Measurements from ENCODE around the gene COL25A1. TPM values are rescaled to one million over a fixed set of nuclear protein-coding genes. Genes with fewer than 3 reads are reported as not detected.

The COL25A1 gene
- total RNA-seq, 2 experiments from 2014 or later: 0.67 TPM; not detected in 1

DNA sequence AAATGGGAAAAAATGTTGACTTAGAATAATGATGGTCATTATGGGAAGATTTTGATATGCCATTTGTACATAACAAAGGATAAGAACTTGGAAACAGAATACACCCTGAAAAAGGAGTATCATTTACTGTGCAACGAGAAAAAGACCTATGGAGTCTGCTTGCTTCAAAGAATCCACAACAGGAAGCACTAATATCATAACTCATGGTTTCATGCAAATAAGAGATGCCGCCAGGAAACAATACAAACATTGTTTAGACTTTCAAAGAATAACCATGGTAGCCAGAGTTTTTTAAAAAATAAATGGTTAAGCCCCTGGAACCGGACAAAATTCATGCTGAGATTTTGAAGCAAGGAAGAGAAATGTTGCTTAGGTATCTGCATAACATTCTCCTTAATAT lies 399.7 kb downstream of the COL25A1 start:
- Mint-ChIP-seq H3K4me3 (no peak overlapping the region), H3K27ac (no peak overlapping the region), H3K9me3 (no peaks in the 10 kb centered on the region), H3K27me3 (peaks cover 4% of the 10 kb centered on the region), H3K36me3 (no peaks in the 10 kb centered on the region), H3K4me1 (no peaks in the 10 kb centered on the region)
- ATAC-seq (ENCODE audit: low read depth): no peak
- POLR2A ChIA-PET: no interaction called here
- no peak for DNase-seq

DNA sequence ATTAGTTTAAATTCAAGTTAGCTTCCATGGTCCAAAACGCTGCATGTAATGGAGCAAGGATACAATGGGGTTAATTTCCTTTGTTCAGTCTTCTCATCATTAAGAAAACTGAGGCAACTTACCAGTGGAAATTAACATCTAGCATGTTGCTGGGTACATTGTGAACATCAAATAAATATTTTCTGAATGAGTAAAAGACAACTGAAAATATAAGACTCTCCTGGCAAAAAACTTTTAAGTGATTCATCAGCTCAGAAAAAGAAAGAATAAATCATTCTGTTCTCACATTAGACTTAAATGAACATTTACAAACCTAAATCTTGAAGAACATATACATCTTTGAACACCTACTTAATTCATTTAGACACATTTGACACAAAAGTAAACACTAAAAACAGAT lies 401.2 kb downstream of the COL25A1 start:
- no peak overlapping the region for H3K27ac Mint-ChIP-seq
- no peaks in the 10 kb centered on the region for H3K9me3 Mint-ChIP-seq
- H3K4me1 Mint-ChIP-seq: no peaks in the 10 kb centered on the region
- DNase-seq: no peak
- peaks cover 4% of the 10 kb centered on the region for H3K27me3 Mint-ChIP-seq
- H3K4me3 Mint-ChIP-seq: no peak overlapping the region
- ATAC-seq (ENCODE audit: low read depth): no peak
- POLR2A ChIA-PET: no interaction called here
- H3K36me3 Mint-ChIP-seq: peaks cover 1% of the 10 kb centered on the region

DNA sequence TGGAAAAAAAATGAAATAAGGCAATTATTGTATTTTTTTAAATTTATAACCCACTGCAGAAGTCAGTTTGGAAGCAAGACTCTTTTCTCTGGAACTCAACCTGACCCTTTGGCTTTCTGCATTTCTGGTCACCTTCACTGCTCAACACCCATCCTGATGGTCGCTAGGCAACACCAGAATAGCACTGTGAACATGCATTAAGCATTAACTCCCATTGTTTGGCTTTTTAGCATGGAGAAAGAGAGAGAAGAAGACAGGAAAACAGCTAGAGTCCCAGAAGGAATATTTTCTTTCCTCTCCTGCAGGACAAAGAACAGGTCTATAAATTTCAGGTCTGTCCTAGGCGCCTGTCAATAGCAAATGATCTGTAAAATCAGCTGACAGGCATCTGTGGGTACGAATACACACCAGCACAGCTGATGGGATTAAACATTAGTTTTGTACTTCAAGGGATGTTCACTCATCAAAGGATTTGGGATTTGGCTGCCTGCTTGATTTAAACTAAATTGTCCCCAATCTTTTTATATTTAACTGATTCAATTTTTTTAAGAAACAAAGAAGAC lies 402.4 kb downstream of the COL25A1 start:
- no peak for ATAC-seq (ENCODE audit: low read depth)
- POLR2A ChIA-PET: no interaction called here
- H3K4me3 Mint-ChIP-seq: no peak overlapping the region
- H3K27ac Mint-ChIP-seq: no peak overlapping the region
- H3K4me1 Mint-ChIP-seq: no peaks in the 10 kb centered on the region
- H3K9me3 Mint-ChIP-seq: no peaks in the 10 kb centered on the region
- no peak for DNase-seq
- peaks cover 1% of the 10 kb centered on the region for H3K36me3 Mint-ChIP-seq
- peaks cover 4% of the 10 kb centered on the region for H3K27me3 Mint-ChIP-seq

DNA sequence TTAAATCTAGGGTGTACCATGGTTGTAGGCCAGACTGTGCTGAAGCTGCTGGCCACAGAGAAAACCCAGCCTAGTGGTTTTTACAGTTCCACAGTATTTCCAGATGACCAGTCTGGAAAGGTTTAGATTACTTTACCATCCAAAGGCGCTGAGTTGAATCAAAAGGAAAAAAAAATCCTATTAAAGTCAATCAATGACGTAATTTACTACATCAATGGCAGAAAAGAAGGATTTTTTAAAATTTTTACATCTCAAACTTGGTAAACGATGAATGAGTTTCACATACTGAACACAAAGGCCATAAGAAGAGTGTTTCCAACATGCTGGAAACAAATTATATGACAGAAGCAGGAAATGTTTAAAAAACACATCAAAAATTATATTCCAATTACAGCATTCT lies 409.0 kb downstream of the COL25A1 start:
- ATAC-seq (ENCODE audit: low read depth): no peak
- H3K27me3 Mint-ChIP-seq: peaks cover 2% of the 10 kb centered on the region
- POLR2A ChIA-PET: no interaction called here

DNA sequence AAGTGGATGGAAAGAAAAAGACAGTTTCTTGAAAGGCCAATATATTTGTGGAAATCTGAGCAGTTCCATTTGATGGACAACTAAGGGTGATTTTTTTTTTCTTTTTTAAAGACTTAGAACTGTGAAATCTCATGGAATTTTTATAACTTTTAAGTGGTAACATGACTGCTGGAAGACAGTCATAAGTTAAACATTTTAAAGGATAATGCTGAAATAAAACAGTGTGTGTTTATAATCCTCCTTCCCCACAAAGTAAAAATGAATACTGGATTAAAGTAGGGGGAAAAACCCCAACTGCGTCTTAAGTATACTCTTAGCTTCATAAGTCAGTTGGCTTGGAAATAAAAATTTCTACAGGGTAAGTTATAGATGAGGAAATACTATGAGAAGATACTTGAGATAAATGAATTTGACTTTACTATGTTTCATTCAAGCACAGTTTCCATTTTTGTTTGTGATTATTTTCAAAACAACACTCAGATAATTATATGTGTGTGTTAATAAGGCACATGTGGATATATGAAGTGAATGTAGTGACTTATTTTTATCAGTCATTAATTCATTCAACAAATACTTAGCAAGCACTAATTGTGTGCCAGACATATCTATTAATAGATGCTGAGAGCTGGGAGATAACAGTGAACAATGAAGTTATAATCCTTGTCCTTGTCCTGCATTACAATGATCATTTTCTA lies 410.4 kb downstream of the COL25A1 start:
- Mint-ChIP-seq H3K36me3 (peaks cover 1% of the 10 kb centered on the region), H3K9me3 (no peaks in the 10 kb centered on the region), H3K4me1 (no peaks in the 10 kb centered on the region), H3K4me3 (no peak overlapping the region), H3K27me3 (peaks cover 2% of the 10 kb centered on the region), H3K27ac (no peak overlapping the region)
- no peak for DNase-seq
- POLR2A ChIA-PET: no interaction called here
- ATAC-seq (ENCODE audit: low read depth): no peak

More for the DNA sequence above, 409.0 kb downstream of the COL25A1 start:
- Mint-ChIP-seq H3K36me3 (peaks cover 1% of the 10 kb centered on the region), H3K27ac (no peak overlapping the region), H3K9me3 (no peaks in the 10 kb centered on the region), H3K4me3 (no peak overlapping the region), H3K4me1 (no peaks in the 10 kb centered on the region)
- no peak for DNase-seq

DNA sequence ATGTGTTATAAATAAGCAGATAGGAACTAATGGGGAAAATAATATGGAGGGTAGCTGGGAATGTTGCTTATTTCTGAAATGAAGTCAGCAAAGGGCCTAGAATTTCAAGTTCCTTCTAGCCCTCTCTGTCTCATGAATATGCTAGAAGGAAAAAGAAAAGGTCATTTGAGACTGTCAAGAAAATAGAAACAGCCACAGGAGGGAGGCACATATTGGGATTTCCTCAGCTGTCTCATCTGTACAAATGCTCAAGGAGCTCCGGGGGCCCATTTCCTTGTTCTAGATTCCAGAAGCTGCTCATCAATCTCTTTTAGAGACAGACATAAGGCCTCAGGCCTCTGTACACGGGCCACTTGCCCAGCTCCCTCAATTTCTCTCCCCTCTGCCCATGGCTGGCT lies 412.0 kb downstream of the COL25A1 start:
- H3K27me3 Mint-ChIP-seq: peaks cover 2% of the 10 kb centered on the region
- no peaks in the 10 kb centered on the region for H3K4me1 Mint-ChIP-seq
- DNase-seq (no peak), ATAC-seq (ENCODE audit: low read depth) (no peak)
- H3K36me3 Mint-ChIP-seq: no peaks in the 10 kb centered on the region
- H3K27ac Mint-ChIP-seq: no peak overlapping the region
- H3K9me3 Mint-ChIP-seq: no peaks in the 10 kb centered on the region
- no peak overlapping the region for H3K4me3 Mint-ChIP-seq
- POLR2A ChIA-PET: no interaction called here

DNA sequence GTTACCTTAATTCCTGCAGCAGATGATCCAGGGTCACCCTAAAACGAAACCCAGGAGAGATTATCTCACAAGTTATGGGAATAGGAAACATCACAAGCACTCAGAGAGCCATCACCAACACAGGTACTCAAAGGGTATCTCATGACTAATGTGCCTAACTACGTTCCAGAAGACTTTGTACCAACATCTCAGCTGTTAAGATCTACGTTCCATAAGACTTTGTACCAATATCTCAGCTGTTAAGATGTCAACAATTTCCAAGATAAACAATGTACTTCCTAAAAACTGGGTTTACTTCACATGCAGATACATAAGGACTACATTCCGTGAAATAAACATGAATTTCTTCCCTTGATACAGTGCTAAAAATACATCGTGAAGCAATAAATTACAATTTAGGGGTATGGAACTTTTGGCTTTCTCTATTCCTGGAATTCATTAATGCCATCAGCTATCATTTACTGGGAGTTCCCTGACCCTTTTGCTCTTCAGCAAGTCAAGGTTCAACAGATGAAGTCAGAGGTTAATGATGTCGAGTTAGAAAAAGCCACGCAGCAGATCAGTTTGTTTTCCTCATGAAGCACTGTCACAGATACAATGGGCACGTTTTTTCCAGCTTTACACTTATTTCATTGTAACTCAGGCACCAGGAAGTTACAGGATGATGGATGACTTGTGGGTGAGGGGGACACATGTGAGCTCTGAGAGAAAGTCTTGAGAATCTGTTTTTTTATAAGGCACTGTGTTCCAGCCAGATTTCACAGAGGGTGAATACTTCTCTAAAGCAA lies 412.6 kb downstream of the COL25A1 start:
- H3K9me3 Mint-ChIP-seq: no peaks in the 10 kb centered on the region
- DNase-seq (no peak), ATAC-seq (ENCODE audit: low read depth) (no peak)
- POLR2A ChIA-PET: no interaction called here
- H3K36me3 Mint-ChIP-seq: no peaks in the 10 kb centered on the region
- no peak overlapping the region for H3K4me3 Mint-ChIP-seq
- peaks cover 2% of the 10 kb centered on the region for H3K27me3 Mint-ChIP-seq
- H3K27ac Mint-ChIP-seq: no peak overlapping the region
- H3K4me1 Mint-ChIP-seq: peaks cover 3% of the 10 kb centered on the region

DNA sequence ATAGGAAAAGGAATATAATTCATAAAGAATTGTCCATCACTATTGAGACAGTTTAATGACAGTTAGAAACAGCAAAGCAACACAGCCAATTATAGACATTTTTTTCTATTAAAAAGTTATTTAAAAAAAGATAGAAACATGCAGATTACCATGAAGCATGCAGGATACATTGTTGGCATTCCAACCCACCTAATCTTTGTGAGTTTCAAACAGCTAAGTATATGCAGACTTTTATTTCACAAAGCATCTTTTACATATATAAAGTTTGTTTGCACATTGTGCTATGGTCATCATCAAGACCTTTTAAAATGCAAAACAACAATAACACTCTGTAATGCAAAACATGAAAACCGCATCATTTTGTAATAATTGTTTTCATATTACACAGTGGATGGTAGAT lies 413.7 kb downstream of the COL25A1 start:
- no peaks in the 10 kb centered on the region for H3K36me3 Mint-ChIP-seq
- H3K9me3 Mint-ChIP-seq: no peaks in the 10 kb centered on the region
- no peak for DNase-seq
- H3K4me3 Mint-ChIP-seq: no peak overlapping the region
- H3K4me1 Mint-ChIP-seq: peaks cover 4% of the 10 kb centered on the region
- H3K27ac Mint-ChIP-seq: no peak overlapping the region
- H3K27me3 Mint-ChIP-seq: peaks cover 5% of the 10 kb centered on the region
- ATAC-seq (ENCODE audit: low read depth): no peak
- POLR2A ChIA-PET: no interaction called here

DNA sequence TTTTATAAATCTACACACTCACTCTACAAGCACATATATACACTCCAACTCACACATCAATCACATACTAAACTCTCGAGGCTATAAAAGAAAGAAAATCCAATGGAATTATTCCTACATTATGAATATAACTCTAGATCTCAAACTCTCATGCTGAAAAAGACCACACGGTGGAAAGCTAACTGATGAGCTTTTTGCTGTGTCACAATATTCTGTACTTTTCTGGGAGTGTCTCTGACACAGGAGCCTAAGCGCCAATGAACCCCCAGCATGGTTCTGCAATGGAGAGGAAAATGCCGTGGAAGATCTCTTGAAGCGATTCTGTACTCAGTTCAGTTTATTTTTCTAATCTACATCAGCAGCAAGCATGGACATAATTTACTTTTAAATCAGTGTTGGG lies 415.4 kb downstream of the COL25A1 start:
- ATAC-seq (ENCODE audit: low read depth) (no peak), DNase-seq (no peak)
- Mint-ChIP-seq H3K27me3 (peaks cover 3% of the 10 kb centered on the region), H3K4me1 (peaks cover 4% of the 10 kb centered on the region), H3K9me3 (no peaks in the 10 kb centered on the region), H3K36me3 (no peaks in the 10 kb centered on the region), H3K27ac (no peak overlapping the region), H3K4me3 (no peak overlapping the region)
- POLR2A ChIA-PET: no interaction called here

DNA sequence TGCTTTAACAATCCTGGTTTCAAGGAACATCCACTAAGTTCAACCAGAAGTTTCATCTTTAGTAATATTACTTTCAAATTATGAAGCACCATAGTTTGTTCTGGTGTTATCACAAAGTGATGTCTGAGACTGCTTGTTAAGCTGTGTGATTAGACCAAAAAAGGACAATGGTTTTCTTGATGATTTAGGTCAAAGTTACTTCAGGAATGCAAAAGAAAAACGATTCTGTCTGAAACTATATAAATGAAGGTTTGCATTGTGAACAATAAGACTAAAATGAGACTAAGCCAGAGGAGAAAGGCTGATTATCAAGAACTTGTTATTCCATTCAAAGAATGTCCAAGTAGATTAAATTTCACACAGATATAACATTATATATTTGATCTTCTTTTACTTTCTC lies 417.2 kb downstream of the COL25A1 start:
- DNase-seq (no peak), ATAC-seq (ENCODE audit: low read depth) (no peak)
- no peak overlapping the region for H3K4me3 Mint-ChIP-seq
- peaks cover 4% of the 10 kb centered on the region for H3K4me1 Mint-ChIP-seq
- POLR2A ChIA-PET: no interaction called here
- no peaks in the 10 kb centered on the region for H3K36me3 Mint-ChIP-seq
- H3K9me3 Mint-ChIP-seq: no peaks in the 10 kb centered on the region
- H3K27ac Mint-ChIP-seq: no peak overlapping the region
- peaks cover 6% of the 10 kb centered on the region for H3K27me3 Mint-ChIP-seq

DNA sequence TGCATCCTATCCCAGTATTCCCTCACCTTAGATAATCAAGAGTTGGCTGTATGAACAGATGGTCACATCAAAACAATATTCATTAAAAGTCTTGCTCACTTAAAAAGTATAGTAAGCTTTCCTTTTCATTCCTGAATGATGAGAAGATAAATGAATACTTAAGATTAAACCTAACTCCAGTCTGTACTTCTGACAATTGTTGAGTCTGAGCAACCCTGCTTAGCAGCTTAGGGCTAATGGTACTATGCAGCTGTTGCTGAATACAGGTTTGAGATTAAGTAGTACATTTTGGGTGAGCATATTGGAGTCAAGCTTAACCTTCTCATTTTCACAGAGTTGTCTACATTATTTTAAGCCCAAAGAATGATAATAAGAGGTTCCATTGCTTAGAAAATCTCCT lies 417.9 kb downstream of the COL25A1 start:
- Mint-ChIP-seq H3K27ac (no peak overlapping the region), H3K9me3 (no peaks in the 10 kb centered on the region), H3K36me3 (no peaks in the 10 kb centered on the region), H3K27me3 (peaks cover 6% of the 10 kb centered on the region), H3K4me1 (peaks cover 4% of the 10 kb centered on the region), H3K4me3 (no peak overlapping the region)
- POLR2A ChIA-PET: no interaction called here
- no peak for DNase-seq
- no peak for ATAC-seq (ENCODE audit: low read depth)

DNA sequence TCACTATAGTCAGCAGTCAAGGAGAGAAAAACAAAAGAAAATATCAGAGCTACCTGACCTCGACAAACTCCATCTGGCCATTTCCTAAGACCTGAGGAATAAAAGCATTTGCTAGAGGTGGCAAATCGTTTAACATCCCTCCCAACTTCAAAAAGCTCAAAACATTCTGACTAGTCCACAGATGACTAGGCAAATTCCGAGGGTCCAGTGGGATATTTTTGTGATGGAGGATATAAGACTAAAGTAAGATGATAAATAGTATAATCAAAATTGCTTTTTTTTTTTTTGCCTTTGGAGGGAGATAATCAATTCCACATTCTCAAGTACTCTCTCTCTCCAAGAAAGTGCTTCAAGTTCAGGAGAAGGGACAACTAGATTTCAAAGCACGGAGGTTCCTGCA lies 420.5 kb downstream of the COL25A1 start:
- no peak for ATAC-seq (ENCODE audit: low read depth)

DNA sequence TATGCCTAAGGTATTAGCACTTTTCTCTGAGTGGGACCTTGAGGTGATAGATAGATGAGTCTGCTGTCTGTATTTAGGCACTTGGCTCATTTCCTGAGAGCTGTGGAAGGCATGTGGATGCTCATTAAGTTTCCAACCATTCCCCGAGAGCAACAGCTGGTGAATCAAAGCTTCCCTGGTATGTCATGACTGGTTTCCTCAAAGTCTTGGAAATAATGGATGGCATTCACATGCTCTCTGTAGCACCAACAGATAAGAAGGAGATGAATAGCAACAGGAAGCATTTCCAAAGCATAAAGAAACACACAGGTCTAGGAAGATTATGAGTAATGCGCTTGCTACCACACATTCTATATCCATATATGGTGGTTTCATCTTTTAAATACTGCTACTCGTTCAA lies 421.3 kb downstream of the COL25A1 start:
- ATAC-seq (ENCODE audit: low read depth): no peak
- DNase-seq: no peak
- peaks cover 4% of the 10 kb centered on the region for H3K4me1 Mint-ChIP-seq
- H3K27me3 Mint-ChIP-seq: peaks cover 13% of the 10 kb centered on the region
- H3K27ac Mint-ChIP-seq: no peak overlapping the region
- no peaks in the 10 kb centered on the region for H3K36me3 Mint-ChIP-seq
- H3K9me3 Mint-ChIP-seq: no peaks in the 10 kb centered on the region
- POLR2A ChIA-PET: no interaction called here
- H3K4me3 Mint-ChIP-seq: no peak overlapping the region

More for the DNA sequence above, 420.5 kb downstream of the COL25A1 start:
- Mint-ChIP-seq H3K4me3 (no peak overlapping the region), H3K9me3 (no peaks in the 10 kb centered on the region), H3K4me1 (peaks cover 4% of the 10 kb centered on the region), H3K27ac (no peak overlapping the region), H3K36me3 (no peaks in the 10 kb centered on the region), H3K27me3 (peaks cover 11% of the 10 kb centered on the region)
- POLR2A ChIA-PET: interaction anchor here (0.6 to 0.7 kb wide), 2 partner anchors 366 to 475 kb away, joined by 3 read pairs; no protein-coding TSS in a partner anchor
- DNase-seq: no peak

DNA sequence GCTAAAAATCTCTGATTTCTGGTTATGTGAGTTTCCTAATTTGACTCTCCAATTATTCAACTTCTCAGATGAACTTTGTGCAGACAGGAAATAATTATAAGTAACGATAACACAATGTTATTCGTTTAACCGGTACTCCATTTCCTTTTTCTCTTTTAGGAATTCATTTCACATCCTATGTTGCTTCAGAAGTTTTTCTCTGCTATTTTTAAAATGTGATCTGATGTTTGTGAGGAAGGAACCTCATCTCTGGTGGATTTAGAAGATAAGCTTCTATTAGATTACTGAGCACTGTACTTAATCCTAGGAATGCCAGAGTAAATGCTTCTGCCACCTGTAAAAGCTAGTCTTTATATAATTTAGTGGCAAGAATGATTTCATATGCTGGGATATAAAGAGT lies 423.7 kb downstream of the COL25A1 start:
- no peak overlapping the region for H3K27ac Mint-ChIP-seq
- H3K36me3 Mint-ChIP-seq: no peaks in the 10 kb centered on the region
- no peak for DNase-seq
- POLR2A ChIA-PET: no interaction called here
- no peak for ATAC-seq (ENCODE audit: low read depth)
- no peaks in the 10 kb centered on the region for H3K4me1 Mint-ChIP-seq
- peaks cover 18% of the 10 kb centered on the region for H3K27me3 Mint-ChIP-seq
- no peak overlapping the region for H3K4me3 Mint-ChIP-seq
- no peaks in the 10 kb centered on the region for H3K9me3 Mint-ChIP-seq
